OCI-LY3 (cell line): ENCODE data around the gene MLLT10.

Experiments used
- EZH2phosphoT487 ChIP-seq: fragments of 200-600 bp; shearing (Covaris generic); IDR thresholded peaks from 2 replicates; pipeline ENCODE4 v1.6.1; 2018; ENCODE audit warnings: antibody characterized with exemption, mixed run types, low read depth
- TF ChIP-seq, protein P1 (sequence below): fragments of 200-600, 300-600 bp; sonication (generic); IDR thresholded peaks from 2 replicates; pipeline ENCODE4 v1.5.1; 2014; ENCODE audit warnings: antibody characterized with exemption, low read length, low read depth

DNA sequence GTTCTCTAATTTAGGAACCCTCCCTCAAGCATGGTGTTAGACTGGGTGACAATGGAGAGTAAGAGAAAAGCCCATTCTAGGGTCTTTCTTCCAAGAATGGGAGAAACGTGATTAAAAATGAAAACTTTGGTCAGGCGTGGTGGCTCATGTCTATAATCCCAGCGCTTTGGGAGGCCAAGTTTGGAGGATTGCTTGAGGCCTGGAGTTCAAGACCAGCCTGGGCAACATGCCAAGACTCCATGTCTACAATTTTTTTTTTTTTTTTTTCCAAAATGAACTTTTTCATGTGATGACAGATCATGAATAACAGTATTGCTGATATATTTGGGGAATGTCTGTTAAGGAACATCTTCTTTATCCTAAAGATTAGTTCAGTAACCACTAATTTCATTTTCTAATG lies 194.6 kb downstream of the MLLT10 start:
- TF ChIP-seq, protein P1, sequence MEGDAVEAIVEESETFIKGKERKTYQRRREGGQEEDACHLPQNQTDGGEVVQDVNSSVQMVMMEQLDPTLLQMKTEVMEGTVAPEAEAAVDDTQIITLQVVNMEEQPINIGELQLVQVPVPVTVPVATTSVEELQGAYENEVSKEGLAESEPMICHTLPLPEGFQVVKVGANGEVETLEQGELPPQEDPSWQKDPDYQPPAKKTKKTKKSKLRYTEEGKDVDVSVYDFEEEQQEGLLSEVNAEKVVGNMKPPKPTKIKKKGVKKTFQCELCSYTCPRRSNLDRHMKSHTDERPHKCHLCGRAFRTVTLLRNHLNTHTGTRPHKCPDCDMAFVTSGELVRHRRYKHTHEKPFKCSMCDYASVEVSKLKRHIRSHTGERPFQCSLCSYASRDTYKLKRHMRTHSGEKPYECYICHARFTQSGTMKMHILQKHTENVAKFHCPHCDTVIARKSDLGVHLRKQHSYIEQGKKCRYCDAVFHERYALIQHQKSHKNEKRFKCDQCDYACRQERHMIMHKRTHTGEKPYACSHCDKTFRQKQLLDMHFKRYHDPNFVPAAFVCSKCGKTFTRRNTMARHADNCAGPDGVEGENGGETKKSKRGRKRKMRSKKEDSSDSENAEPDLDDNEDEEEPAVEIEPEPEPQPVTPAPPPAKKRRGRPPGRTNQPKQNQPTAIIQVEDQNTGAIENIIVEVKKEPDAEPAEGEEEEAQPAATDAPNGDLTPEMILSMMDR = no peak
- no peak for TF ChIP-seq EZH2phosphoT487
